HepG2 (cell line): ENCODE measurements around the gene IP6K3. TPM values are rescaled to one million over a fixed set of nuclear protein-coding genes. Genes with fewer than 3 reads are reported as not detected.
A peak's percentile ranks its signal among the peaks of the same experiment; 100 is the strongest.

Source experiments
- ATAC-seq: fragments of 200-7000 bp; cut with Tn5 transposase; 3 replicates; pipeline ENCODE4 v1.9.1; 2020; ENCODE audit warnings: mild to moderate bottlenecking, moderate library complexity
- BruUV-seq: library from RNA; stranded (reverse); fragments of 400-500 nt; replicated peaks from 2 replicates; lab custom pipeline; 2021; lab: Mats Ljungman, UMichigan
- CTCF ChIA-PET: fragments of 300-600 bp; formaldehyde crosslinking; extraction: SDS; loops from one replicate; lab custom pipeline; 2021; ENCODE audit warnings: low total read pairs, inconsistent platforms, low intra/inter-chr PET ratio; lab: Yijun Ruan, JAX
- POLR2A ChIA-PET: fragments of 350-600 bp; sonication (Branson Sonifier 250); formaldehyde crosslinking; loops from one replicate; lab custom pipeline; 2020; ENCODE audit warnings: antibody characterized with exemption, inconsistent platforms; lab: Yijun Ruan, JAX
- DNase-seq: peaks from one replicate; pipeline ENCODE4 v3.0.0-alpha.2; 2015; ENCODE audit warnings: low spot score
- FAIRE-seq: peaks from 3 replicates; lab custom pipeline; 2011; peaks lifted over from hg19 to GRCh38; lab: Jason Lieb, UNC
- H2AFZ ChIP-seq: one replicate; pipeline ENCODE4 v1.6.1; 2011; ENCODE audit warnings: low read length, inconsistent platforms
- H3K27ac ChIP-seq: fragments of 300-600 bp; 3 replicates; pipeline ENCODE4 v1.8.0; 2011; ENCODE audit warnings: mixed run types, mild to moderate bottlenecking, mixed read lengths, low read length, inconsistent platforms; ENCODE audit not compliant: insufficient read depth; ENCODE audit errors: extremely low read length
- H3K27me3 ChIP-seq, 2 experiments: fragments of 200-600 bp in 1 of 2; 2 replicates in 1 of 2; 3 replicates in 1 of 2; pipeline versions ENCODE4 v1.6.0 to v1.8.0; 2011; ENCODE audit warnings: low read length in 2 of 2, mild to moderate bottlenecking in 2 of 2, moderate library complexity in 2 of 2, inconsistent platforms in 1 of 2; ENCODE audit not compliant: insufficient read depth in 2 of 2, control insufficient read depth in 1 of 2
- H3K36me3 ChIP-seq, 2 experiments: fragments of 200-600 bp in 1 of 2; replicated peaks in 1 of 2; 2 replicates in 1 of 2; 3 replicates in 1 of 2; pipeline versions ENCODE4 v1.5.1 to v1.8.0; 2011; ENCODE audit warnings: low read length in 2 of 2, inconsistent platforms in 1 of 2; ENCODE audit not compliant: insufficient read depth in 2 of 2, control insufficient read depth in 1 of 2
- H3K4me1 ChIP-seq: 2 replicates; pipeline ENCODE4 v1.5.1; 2012; ENCODE audit warnings: low read length, inconsistent platforms; ENCODE audit not compliant: insufficient read depth
- H3K4me2 ChIP-seq: 2 replicates; pipeline ENCODE4 v1.6.0; 2011; ENCODE audit warnings: low read depth, low read length, inconsistent platforms
- H3K4me3 ChIP-seq, 3 experiments: fragments of 200-600 bp in 1 of 3; sonication (generic), shearing (Covaris generic) in 1 of 3; replicated peaks in 1 of 3; 2 replicates each; pipeline ENCODE4 v1.5.1; 2011 to 2016; ENCODE audit warnings: low read length in 3 of 3, inconsistent platforms in 2 of 3, low read depth in 2 of 3, mild to moderate bottlenecking in 2 of 3, control low read depth in 1 of 3, mixed read lengths in 1 of 3; ENCODE audit not compliant: insufficient read depth in 1 of 3
- H3K79me2 ChIP-seq: one replicate; pipeline ENCODE4 v1.6.1; 2011; ENCODE audit warnings: low read length, inconsistent platforms; ENCODE audit not compliant: insufficient read depth
- H3K9ac ChIP-seq: 2 replicates; pipeline ENCODE4 v1.6.0; 2011; ENCODE audit warnings: mild to moderate bottlenecking, low read depth, low read length, inconsistent platforms; ENCODE audit not compliant: insufficient read depth
- H3K9me3 ChIP-seq: 2 replicates; pipeline ENCODE4 v1.5.1; 2012; ENCODE audit warnings: mild to moderate bottlenecking, low read length
- H4K20me1 ChIP-seq: 2 replicates; pipeline ENCODE4 v1.6.0; 2011; ENCODE audit warnings: inconsistent platforms, mild to moderate bottlenecking, low read length, moderate library complexity; ENCODE audit not compliant: insufficient read depth
- FOXA1 ChIP-seq, 2 experiments: fragments of 450-650 bp in 1 of 2; sonication (generic) in 1 of 2; formaldehyde crosslinking in 1 of 2; IDR thresholded peaks; 2 replicates each; pipeline versions ENCODE4 v1.4.0 to v1.6.1; 2016 to 2020; ENCODE audit warnings: missing genetic modification reagents in 1 of 2
- FOXA3 ChIP-seq: IDR thresholded peaks from 2 replicates; pipeline ENCODE4 v1.6.1; 2016; ENCODE audit warnings: missing genetic modification reagents, missing compliant biosample characterization
- MAFF ChIP-seq: IDR thresholded peaks from 2 replicates; pipeline ENCODE4 v1.6.1; 2011; ENCODE audit warnings: low read depth, low read length, improper control_type of control experiment
- MAFK ChIP-seq, 2 experiments: IDR thresholded peaks in 1 of 2; conservative IDR thresholded peaks in 1 of 2; 2 replicates each; pipeline ENCODE4 v1.6.1; 2011; ENCODE audit warnings: improper control_type of control experiment in 2 of 2, low read length in 2 of 2
- PHF21A ChIP-seq: sonication (generic); formaldehyde crosslinking; IDR thresholded peaks from 2 replicates; pipeline ENCODE4 v1.5.0; 2020; ENCODE audit warnings: mild to moderate bottlenecking, missing genetic modification reagents
- RCOR2 ChIP-seq: IDR thresholded peaks from 2 replicates; pipeline ENCODE4 v1.6.1; 2016; ENCODE audit warnings: missing biosample characterization, missing genetic modification reagents
- SOX5 ChIP-seq: IDR thresholded peaks from 2 replicates; pipeline ENCODE4 v1.6.1; 2016; ENCODE audit warnings: borderline replicate concordance
- WGBS: methylation state at CpG from one replicate; pipeline ENCODE4 v1.1.6; 2017; ENCODE audit warnings: low lambda C conversion rate; 5-methylcytosine and 5-hydroxymethylcytosine counted together
- in situ Hi-C: cut with HindIII; loops from 2 replicates; pipeline ENCODE4 v1.10.0; 2017; ENCODE audit warnings: low pct_unique_long_range_greater_than_20kb; ENCODE audit not compliant: extremely low pct_ligation_motif_present
- intact Hi-C: fragments of 100-400 bp; cut with micrococcal nuclease; formaldehyde crosslinking; loops from one replicate; pipeline ENCODE4 v1.10.0; 2022; ENCODE audit not compliant: unreplicated experiment
- polyA plus RNA-seq, 8 experiments: library from polyadenylated mRNA; depleted of rRNA in 3 of 8; stranded (reverse) in 7 of 8; unstranded in 1 of 8; fragments of >200 nt; fragmentation: Illumina TruSeq in 4 of 8; extraction: Trizol in 4 of 8; gene quantifications; 2 replicates each; pipeline versions ENCODE4 v1.2.1 to v1.2.3, GENCODE V29; 2011 to 2016; ENCODE audit warnings: low read depth in 4 of 8, missing spikeins in 1 of 8, mixed read lengths in 1 of 8; ENCODE audit not compliant: insufficient read depth in 1 of 8
- total RNA-seq, 5 experiments: library from RNA; depleted of rRNA; stranded (reverse); fragments of >200 nt; fragmentation: Illumina TruSeq; extraction: Trizol; gene quantifications; 2 replicates each; pipeline ENCODE4 v1.2.3, GENCODE V29; 2016; ENCODE audit warnings: low read depth in 1 of 5
- TF ChIP-seq, protein P1 (sequence below): sonication (generic); formaldehyde crosslinking; IDR thresholded peaks from 2 replicates; pipeline ENCODE4 v1.4.0; 2020; ENCODE audit warnings: missing genetic modification reagents
- TF ChIP-seq, protein P2 (sequence below): sonication (generic); formaldehyde crosslinking; IDR thresholded peaks from 2 replicates; pipeline ENCODE4 v1.4.0; 2020; ENCODE audit warnings: missing genetic modification reagents, borderline replicate concordance

IP6K3 gene
- total and polyA plus RNA-seq, 2 of the 13 experiments (the other 11 are each of a cell fraction or from before 2014, with no cell fraction given): 0.11 to 0.18 TPM

DNA sequence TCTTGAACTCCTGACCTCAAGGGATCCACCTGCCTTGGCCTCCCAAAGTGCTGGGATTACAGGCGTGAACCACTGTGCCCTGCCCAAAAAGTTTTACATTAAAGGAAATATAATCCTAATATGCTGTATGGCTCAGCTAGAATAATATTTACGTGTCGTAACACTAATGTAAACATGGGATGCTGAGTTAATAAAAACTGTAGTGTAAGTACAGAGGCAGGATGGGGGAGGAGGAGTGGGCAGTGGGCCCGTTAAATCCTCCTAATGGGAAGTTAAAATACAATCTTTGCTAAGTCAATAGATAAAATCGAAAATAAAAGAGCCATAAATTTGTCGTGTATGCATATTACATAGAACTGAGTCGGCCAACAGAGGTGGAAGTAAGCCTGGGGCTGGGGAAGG, 12.1 kb upstream of the IP6K3 start:
- POLR2A ChIA-PET: interaction anchor here (1.8 to 3.9 kb wide), 3 partner anchors 8 to 47 kb away, joined by 5 to 48 read pairs (median 39); partner anchors contain the start of genes IP6K3 and UQCC2
- WGBS: 2% methylated on average over 7 of the region's 7 CpGs
- CTCF ChIA-PET: no interaction called here

More for the DNA sequence above, 12.1 kb upstream of the IP6K3 start:
- in situ Hi-C loops: no loop called here
- Histone ChIP-seq H3K36me3 (no peaks in the 10 kb centered on the region), H3K4me3 (no peak overlapping the region), H3K9me3 (no peaks in the 10 kb centered on the region), H3K4me2 (no peak overlapping the region), H3K4me1 (peaks cover 36% of the 10 kb centered on the region), H3K27me3 (peaks cover 0 to 6% of the 10 kb centered on the region in 2 experiments; a peak in 3 of 5 replicates), H4K20me1 (no peaks in the 10 kb centered on the region), H3K9ac (no peak overlapping the region), H3K79me2 (no peaks in the 10 kb centered on the region), H2AFZ (no peak overlapping the region), H3K27ac (no peak overlapping the region)
- FAIRE-seq (no peak), ATAC-seq (no peak), DNase-seq (no peak)
- TF ChIP-seq MAFK (conservative IDR thresholded peaks at IDR 0.05 in 1 of 2, IDR thresholded peaks at IDR 0.05 in 1 of 2; ENCODE audit: low read length in 2 of 2): peak in 1 of 2 experiments; percentile 28; a peak in 3 of 4 replicates
- TF ChIP-seq RCOR2 (CRISPR knock-in tag): no peak
- no peak for TF ChIP-seq SOX5 (CRISPR knock-in tag)
- no peak for TF ChIP-seq PHF21A (CRISPR knock-in tag)
- peak; percentile 14; the same call in 1 of the 2 replicates for TF ChIP-seq MAFF
- TF ChIP-seq, protein P1, sequence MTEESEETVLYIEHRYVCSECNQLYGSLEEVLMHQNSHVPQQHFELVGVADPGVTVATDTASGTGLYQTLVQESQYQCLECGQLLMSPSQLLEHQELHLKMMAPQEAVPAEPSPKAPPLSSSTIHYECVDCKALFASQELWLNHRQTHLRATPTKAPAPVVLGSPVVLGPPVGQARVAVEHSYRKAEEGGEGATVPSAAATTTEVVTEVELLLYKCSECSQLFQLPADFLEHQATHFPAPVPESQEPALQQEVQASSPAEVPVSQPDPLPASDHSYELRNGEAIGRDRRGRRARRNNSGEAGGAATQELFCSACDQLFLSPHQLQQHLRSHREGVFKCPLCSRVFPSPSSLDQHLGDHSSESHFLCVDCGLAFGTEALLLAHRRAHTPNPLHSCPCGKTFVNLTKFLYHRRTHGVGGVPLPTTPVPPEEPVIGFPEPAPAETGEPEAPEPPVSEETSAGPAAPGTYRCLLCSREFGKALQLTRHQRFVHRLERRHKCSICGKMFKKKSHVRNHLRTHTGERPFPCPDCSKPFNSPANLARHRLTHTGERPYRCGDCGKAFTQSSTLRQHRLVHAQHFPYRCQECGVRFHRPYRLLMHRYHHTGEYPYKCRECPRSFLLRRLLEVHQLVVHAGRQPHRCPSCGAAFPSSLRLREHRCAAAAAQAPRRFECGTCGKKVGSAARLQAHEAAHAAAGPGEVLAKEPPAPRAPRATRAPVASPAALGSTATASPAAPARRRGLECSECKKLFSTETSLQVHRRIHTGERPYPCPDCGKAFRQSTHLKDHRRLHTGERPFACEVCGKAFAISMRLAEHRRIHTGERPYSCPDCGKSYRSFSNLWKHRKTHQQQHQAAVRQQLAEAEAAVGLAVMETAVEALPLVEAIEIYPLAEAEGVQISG (CRISPR knock-in tag): no peak
- peak; percentile 76 for TF ChIP-seq FOXA3 (CRISPR knock-in tag)
- no peak for TF ChIP-seq FOXA1 (IDR thresholded peaks at IDR 0.05)
- peak; percentile 38; the same call in 1 of the 2 replicates for TF ChIP-seq FOXA1 (CRISPR knock-in tag; IDR thresholded peaks at IDR 0.05)
- TF ChIP-seq, protein P2, sequence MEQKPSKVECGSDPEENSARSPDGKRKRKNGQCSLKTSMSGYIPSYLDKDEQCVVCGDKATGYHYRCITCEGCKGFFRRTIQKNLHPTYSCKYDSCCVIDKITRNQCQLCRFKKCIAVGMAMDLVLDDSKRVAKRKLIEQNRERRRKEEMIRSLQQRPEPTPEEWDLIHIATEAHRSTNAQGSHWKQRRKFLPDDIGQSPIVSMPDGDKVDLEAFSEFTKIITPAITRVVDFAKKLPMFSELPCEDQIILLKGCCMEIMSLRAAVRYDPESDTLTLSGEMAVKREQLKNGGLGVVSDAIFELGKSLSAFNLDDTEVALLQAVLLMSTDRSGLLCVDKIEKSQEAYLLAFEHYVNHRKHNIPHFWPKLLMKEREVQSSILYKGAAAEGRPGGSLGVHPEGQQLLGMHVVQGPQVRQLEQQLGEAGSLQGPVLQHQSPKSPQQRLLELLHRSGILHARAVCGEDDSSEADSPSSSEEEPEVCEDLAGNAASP (CRISPR knock-in tag): no peak
- intact Hi-C loops: no loop called here
- BruUV-seq: no TSS peak
